ENCODE measurements around the gene POU3F2.

POU3F2 gene

DNA sequence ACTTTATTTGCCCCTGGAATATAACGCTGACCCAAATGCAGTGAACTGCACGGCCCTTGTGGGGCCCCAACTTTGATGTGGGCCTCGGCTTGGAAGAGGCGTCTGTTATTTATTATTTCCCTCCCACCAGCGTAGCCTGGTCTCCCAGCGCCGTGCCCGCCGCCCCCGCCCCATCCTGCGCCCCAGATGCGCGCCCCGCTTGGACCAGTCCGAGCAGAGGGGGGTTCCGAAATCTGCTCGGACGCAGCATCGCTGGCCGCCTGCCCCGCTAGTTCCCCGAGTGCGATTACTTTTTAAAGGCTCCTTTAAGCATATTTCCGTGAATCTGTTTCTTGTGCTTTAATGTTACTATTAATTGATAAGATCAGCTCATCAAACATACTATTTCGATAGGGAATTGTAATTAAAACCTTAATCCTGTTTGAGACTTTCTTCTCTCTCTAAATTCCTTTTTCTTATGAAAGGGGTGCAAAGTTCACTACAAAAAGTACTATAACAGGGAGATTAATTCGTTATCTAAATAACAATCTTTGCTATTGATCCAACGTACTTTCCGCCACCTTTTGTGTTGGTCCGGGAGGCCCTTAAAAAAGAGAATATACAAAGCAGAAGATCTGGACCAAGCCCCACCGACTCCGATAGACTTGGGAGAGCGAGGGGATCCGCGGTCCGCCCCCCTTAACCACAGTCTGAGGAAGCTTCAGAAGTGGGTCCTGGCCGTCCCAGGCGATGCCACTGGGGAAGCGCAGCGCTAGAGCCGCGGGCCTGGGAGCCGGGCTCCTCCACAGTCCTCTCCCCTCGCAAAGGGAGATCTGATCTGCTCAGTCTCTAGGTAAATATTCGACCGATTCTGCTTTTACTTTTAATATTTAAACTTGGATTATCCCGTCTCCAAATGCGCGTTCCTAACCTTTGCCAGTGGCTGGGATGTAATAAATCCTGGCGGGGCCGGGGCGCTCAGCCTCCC, 10.2 kb downstream of the POU3F2 start:
- DNase-seq (ENCODE audit: low read depth) = no peak

DNA sequence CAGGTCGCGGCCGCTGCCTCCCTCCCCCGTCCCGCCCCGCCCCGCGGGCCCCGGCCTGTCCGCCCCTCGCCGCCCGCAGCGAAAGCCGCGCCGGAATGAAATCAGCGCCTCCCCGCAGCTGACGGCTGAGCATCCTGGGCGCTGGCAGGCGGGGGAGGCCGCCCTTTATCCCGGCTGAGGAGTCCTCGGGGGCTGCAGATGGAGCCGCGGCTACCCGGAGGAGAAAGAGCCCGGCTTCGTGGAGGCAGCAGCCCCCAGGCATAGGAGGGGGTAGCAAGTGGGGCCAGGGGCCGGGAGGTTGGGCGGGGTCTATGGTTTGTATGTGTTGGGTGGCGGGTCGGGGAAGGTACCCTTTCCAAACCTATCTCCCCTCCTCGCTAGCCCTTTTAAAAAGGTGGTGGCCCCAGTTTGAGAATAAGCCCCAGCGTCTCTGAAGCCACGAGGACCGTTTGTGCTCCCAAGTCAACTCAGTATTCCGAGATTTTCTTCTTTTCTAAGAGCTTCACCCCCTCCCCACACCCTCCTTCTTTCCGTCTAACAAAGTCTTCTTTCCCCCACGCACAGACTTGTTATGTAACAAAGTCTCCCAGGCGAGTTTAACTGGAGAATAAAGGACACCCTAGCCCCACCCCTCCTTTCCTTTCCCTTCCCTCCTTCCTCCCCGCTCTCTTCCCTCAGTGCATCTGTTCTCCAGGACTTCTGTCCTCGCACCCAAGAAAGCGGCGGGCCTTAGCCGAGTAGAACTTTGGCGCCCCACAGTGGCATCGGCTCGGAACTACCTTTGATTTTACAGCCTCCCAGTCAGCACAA, 11.0 kb downstream of the POU3F2 start:
- DNase-seq (ENCODE audit: low read depth) = no peak

DNA sequence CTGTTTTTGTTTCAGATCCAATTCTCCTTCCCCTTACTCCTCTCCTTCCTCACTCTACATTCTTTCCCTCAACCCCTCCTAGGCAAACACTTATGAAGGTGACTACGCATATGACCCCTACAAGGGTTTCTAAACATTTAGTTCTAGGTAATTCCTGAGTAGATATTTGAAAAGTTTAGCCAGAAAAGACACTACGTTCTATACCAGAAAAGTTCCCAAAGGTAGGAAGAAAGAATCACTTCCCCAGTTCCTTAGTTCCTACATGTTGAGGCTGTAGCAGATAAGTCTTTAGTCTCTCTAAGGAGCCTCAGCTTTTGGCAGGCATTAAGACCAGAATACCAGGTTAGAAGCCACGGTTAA, 11.6 kb downstream of the POU3F2 start:
- DNase-seq (ENCODE audit: low read depth) = no peak

DNA sequence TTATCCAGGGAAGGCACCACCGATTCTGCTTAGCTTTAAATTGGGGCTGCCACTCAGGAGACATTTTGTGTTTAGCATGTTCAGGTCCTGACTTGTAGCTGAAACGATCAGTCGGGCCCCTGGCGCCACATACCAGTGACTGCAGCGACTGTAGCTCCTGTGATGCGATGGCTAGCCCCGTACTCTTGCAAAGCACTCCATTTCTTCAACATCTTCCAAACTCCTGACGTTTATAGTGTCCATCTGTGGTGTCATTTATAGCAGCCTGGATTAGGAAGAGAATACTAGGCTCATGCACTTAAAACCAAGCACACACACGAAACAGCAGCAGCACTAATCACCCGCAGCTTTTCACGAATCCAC, 13.0 kb downstream of the POU3F2 start:
- DNase-seq (ENCODE audit: low read depth) = no peak

- DNase-seq (ENCODE audit: low read depth) = no peak
Measured at GRCh38 chr6:98847779-98848538, 13.6 kb downstream of the POU3F2 start.

DNA sequence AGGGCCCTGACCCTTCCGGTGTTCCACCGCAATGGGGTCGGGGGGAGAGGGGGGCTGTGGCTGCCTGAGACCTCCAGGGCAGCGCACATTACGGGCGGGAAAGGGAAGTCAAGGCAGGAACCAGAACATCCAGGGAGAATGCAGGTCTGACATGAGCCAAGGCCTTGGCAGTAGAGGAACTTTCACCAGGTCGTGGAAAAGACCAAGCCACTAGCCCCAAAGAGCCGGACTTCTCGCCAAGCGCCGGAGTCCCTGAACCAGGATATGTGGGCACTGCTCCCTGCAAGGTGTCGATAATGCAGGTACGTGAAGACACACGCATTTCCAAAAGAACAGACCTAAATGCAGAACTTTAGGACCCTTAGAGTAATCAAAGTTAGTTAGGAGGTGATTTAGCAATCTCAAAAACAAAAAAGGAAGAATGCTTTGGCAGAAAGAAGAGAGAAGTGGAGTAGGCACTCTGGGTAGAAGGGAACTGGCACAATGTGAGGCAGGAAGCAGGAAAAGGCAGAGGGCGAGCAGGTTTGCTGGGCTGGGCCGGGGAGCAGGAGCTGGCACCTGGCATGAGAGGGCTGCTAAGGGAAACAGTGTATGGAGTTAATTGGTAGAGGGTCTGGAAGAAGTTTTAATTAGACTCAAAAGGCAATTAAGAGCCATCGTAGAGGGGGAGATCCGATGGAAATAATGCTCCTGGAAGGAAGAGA, 14.3 kb downstream of the POU3F2 start:
- DNase-seq (ENCODE audit: low read depth) = no peak

GRCh38 chr6:98864497-98864896, 30.1 kb downstream of the POU3F2 start:
- no peak for DNase-seq (ENCODE audit: low read depth)

DNA sequence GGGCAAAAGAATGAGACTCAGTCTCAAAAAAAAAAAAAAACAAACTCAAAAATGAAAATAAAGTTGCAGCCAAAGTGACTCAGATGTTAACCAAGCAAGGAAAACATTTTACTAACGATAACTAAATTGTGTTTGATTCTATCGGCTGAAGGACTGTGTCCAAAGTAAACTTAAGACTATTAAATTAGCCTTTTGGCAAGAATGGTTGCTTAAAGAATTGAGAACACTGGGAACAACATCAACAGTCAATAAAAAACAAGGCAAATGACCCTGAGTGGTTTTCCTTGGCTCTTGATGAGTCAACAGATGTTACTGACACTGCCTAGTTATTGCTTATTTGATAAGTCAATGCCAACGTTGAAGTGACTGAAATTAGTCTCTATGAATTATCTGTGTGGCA, 36.7 kb downstream of the POU3F2 start:
- no peak for DNase-seq (ENCODE audit: low read depth)

DNA sequence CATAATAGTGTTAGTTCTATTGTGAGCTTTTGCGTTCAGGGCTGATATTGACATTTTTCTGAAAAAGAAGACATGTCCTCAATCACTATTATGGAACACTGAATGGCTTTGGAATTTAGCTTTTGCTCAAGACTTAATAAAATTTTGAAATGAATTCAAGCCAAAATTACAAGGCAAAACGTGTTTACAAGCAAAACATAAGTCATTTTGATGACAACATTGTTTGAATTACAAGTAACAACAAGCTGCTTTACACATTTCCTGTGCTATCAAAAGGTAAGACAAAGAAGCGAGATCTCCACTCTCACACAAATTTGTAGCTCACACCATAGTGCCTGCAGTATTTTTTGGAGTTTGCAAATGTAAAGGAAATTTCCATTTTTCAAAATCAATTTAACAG, 37.4 kb downstream of the POU3F2 start:
- DNase-seq (ENCODE audit: low read depth) = no peak

- no peak for DNase-seq (ENCODE audit: low read depth)
Measured at GRCh38 chr6:98875375-98875774, 41.0 kb downstream of the POU3F2 start.

- DNase-seq (ENCODE audit: low read depth) = no peak
Measured at GRCh38 chr6:98877250-98877649, 42.9 kb downstream of the POU3F2 start.

DNA sequence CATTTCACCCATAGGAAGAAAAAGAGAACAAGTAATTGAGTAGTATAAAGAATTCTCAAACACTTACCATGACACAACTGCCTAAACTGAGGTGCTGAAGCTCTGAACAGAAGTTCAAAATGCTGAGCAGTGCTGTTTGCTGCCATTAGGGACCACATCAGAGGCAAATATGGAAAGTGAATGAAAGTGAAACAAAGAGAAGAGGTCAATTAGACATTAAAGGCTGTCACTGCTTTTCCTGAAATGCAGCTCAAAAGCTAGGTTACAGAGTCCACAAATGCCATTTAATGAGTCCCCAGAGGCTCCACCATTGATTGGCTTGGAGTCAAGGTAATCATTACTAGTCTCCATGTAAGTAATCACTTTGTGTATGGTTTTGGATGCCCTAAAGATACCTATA, 46.1 kb downstream of the POU3F2 start:
- no peak for DNase-seq (ENCODE audit: low read depth)

GRCh38 chr6:98885330-98885729, 51.0 kb downstream of the POU3F2 start:
- no peak for DNase-seq (ENCODE audit: low read depth)

DNA sequence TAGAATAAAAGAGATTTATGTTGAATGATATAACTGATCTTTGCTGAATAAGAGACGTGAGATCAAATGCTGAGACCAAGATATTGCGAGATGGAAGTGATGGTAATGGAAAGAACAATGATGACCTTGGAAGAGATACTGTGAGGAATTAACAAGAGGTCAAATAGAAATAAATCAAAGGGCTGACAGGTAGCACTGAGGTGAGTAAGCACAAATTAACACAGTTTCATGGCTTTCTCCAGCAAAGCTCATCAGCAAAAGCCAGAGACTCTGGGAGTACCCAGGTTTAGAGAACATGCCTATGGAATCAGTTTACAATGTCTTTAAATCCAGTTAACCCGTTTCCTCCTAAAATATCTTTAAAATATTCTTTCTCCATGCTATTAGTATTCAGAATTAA, 53.3 kb downstream of the POU3F2 start:
- DNase-seq (ENCODE audit: low read depth) = no peak
